Activated T-cell treated with anti-CD3 and anti-CD28 coated beads for 24 hours (primary cell): ENCODE measurements around the gene DMKN.

Source experiments
- DNase-seq: peaks from one replicate; pipeline ENCODE4 v3.0.0-alpha.2; 2020; ENCODE audit warnings: low read depth

Gene DMKN, protein sequence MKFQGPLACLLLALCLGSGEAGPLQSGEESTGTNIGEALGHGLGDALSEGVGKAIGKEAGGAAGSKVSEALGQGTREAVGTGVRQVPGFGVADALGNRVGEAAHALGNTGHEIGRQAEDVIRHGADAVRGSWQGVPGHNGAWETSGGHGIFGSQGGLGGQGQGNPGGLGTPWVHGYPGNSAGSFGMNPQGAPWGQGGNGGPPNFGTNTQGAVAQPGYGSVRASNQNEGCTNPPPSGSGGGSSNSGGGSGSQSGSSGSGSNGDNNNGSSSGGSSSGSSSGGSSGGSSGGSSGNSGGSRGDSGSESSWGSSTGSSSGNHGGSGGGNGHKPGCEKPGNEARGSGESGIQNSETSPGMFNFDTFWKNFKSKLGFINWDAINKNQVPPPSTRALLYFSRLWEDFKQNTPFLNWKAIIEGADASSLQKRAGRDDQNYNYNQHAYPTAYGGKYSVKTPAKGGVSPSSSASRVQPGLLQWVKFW

DNA sequence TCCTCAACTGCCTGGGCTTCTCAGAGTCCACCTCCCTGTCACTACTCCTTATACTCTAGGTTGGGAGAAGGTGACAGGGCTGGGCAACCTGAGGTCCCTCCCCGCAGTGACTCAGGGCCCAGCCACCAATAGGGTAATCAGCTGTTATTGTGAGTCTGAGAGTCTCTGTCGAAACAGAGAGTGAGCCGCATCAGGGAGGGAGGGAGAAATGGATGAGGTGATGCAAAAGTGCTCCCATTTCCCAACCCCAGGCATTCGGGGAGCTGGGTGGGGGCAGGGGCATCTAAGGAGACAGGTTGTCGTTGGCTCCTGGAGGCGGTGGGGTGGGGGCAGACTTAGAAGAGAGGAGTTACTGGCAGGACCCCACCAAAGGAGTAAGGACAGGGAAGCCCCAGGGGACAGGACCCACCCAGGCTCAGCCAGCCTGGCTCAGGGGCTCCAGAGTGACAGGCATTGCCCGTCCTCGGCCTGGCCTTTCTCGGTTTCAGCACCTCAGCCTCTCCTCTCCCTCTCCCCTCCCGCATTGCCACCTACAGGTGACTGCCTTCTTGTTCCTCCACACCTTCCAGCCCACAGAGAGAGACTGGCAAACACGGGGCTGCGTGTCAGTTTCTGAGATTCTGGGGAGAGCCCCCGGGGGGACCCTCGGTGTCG lies at the start of gene DMKN:
DMKN (minus strand) TSS at position 22 of the 654 bp plus-strand sequence. CDS start 174 bp downstream, outside the sequence.
- no peak for DNase-seq

DNA sequence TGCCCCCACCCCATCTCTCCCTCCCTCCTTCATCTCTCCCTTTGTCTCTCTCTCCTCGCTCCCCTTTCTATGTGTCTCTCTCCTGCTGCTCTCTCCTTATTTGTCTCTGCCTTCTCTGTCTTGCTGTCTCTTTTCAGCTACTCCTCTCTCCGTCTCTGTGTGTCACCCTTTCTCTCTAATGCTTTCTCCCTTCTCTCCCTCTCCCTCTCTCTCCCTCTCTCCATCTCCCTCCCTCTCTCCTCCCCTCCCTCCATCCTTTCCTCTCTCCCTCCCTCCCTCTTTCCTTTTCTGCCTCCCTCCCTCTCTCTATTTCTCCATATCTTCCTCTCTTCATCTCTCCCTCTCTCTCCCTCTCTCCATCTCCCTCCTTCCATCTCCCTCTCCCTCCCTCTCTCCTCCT lies 49.3 kb upstream of the DMKN start:
- DNase-seq, result no peak

DNA sequence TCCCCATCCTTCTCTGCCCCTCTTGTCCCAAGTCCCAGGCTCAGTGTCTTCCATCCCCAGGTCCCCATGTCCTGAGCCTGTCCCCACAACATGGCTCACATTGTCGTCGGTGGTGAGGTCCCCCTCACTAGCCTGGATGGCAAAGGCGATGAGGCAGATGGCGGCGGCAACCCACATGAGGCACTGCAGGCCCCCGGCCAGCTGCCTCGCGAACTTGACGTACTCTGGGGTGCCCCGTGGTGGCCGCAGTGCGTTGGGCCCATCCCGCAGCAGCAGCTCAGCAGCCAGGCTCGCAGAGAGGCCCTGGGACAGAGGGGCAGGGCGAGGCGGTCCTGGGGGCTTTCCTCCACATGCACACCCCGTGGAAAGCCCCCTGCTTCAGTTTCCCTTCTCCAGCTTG lies 48.9 kb upstream of the DMKN start:
- no peak for DNase-seq

DNA sequence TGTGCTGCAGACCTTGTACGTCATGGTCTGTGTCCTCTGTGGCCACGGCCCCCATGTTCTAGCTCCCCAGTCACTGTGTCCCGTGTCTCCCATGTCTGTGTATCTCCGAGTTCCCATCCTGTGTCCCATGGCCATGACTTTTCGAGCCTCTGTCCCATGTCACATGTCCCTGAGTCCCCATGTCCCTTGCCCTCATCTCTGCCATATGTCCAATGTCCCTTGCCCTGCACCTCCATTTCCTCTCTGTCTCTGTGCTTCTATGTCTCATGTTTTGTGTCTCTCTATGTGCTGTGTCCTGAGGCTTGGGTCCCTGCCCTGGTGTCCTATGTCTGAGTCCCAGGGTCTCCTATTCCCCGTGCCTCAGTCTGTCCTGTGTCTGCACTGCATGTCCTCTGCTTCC lies 48.0 kb upstream of the DMKN start:
- no peak for DNase-seq

DNA sequence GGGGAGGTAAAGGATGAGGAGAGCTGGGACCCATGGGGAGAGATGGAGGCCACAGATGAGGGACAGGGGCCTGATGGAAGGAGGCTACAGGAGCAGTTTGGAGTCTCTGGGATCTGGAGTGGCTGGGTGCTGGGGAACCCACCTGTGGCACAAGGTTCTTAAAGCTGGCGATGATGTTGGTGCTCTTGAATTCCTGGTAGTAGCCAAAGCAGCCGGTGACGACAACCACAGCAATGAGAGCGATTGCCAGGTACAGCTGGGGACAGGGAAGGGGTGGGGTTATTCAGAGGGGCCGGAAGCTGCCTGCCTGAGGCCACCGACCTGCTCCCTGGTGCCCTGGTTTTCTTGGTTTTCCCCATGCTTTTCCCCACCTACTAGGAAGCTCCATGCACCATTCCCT lies 47.2 kb upstream of the DMKN start:
- DNase-seq, result no peak

DNA sequence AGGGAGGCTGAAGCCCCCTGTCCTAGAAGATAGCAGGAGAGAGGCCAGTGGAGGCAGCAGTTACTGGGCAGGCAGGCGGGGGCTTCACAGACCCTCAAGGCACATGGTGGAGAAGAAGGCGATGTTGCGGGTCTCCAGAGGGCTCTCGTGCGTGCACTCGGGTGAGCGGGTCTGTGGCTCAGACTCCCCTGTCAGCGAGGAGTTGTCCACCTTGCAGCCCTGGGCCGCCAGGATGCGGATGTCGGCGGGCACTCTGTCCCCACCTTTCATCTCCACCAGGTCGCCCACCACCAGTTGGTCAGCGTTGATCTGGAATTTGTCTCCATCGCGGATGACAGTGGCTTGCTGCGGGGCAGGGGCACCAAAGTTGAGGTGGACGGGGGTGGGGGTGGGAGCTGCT lies 46.8 kb upstream of the DMKN start:
- no peak for DNase-seq

DNA sequence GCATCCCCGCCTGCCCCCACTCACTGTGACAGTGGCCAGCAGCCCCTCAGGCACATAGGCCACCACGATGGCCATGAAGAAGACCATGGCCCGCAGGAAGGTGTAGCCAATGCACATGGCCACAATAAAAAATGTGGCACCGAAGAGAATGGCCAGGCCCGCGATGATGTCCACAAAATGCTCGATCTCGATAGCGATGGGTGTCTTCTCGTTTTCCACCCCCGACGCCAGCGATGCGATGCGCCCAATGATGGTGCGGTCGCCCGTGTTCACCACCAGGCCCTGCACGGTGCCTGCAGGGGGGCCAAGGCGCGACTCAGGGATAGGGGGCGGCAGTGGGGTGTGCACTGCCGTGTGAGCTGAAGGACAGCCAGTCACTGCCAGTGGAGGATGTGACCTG lies 46.3 kb upstream of the DMKN start:
- no peak for DNase-seq

DNA sequence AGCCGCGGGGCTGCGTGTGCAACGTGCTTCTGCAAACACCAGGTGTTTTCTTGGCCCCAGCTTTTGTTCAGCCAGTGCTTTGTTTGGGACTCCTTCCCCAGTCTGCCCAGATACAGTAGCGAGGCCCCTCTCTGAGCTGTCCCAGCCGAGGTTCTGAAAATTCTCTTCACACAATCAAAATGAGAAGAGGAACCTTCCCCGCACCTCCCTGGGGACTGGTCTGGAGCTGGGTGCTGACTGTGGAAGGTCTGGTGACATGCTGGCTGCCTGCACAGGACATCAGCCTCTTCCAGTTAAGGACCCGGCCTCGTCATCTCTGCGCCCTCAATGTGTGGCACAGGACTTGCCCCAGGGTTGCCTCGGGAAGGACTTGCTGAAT lies 45.8 kb upstream of the DMKN start:
- DNase-seq, result no peak

DNA sequence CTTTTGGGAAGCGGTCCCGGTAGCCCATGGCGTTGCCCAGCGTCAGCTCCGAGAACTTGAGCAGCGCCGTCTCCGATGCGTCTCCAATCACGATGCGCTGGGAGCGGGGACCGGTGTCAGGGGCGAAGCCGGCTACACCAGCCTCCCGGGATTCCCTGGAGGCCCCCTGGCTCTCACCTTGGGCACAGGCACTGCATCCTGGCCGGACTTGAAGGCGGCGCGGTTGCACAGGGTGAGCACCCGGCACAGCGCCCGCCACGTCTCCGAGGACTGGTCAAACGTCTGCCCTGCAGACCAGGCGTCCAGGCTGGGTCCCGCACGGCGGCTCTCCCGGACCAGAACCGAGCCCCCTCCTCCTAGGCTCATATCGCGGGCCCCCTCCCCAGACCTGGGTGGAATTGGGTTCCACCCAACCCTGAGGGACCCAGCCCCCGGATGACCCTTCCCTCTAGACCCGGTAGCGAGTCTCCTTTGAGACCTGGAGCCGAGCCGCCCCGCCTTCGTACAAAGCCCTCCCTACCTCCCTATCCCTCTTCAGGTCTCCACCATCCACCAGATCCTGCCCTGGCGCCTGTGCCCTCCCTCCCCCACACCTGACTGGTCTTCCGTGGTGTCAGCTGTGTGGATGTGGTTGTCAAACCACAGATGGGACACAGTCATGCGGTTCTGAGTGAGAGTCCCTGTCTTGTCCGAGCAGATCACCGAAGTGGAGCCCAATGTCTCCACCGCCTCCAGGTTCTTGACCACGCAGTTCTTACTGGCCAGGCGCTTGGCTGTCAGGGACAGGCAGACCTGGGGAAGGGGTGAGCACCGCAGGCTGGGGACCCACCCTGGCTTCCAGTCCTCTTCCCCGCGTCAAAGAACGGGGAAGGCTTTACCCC lies 45.2 kb upstream of the DMKN start:
- no peak for DNase-seq

DNA sequence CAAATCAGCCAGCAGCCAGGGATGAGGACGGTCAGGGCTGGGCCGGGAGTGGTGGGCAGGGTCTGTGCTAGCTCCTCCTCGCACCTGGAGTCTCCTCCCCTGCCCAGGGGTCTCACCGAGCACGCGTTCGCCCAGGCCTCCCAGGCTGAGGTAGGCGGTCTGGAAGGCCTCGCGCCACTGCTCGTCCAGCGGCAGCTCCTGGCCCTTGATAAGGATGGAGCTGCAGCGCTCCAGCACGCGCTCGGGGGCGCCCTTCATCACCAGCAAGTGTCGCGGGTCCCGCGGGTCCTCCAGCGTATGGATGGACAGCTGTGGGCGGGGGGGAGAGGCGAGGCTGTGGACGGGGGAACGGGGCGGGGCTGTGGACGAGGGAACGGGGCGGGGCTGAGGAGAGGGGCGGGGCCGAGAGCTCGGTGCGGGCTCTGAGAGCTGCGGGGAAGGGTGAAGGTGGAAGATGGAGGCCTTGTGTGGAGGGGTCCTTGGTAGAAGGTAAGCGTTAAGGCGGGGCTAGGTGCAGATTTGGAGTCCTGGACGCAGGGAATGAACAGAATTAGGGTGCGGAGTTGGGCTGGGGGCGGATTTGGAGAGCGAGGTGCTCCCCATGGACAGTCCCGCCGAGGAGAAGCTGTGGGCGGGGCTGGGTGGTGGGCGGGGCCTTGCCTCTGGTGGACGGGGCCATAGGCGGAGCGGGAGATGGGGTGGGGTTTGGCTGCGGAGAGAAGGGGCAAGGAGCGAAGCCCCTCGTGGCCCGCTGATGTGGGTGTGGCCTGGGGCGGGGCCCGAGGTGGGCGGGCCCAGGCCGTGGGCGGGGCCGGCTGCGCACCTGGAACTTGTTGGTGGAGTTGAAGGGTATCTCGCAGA lies 44.3 kb upstream of the DMKN start:
- peak; percentile 45 for DNase-seq

DNA sequence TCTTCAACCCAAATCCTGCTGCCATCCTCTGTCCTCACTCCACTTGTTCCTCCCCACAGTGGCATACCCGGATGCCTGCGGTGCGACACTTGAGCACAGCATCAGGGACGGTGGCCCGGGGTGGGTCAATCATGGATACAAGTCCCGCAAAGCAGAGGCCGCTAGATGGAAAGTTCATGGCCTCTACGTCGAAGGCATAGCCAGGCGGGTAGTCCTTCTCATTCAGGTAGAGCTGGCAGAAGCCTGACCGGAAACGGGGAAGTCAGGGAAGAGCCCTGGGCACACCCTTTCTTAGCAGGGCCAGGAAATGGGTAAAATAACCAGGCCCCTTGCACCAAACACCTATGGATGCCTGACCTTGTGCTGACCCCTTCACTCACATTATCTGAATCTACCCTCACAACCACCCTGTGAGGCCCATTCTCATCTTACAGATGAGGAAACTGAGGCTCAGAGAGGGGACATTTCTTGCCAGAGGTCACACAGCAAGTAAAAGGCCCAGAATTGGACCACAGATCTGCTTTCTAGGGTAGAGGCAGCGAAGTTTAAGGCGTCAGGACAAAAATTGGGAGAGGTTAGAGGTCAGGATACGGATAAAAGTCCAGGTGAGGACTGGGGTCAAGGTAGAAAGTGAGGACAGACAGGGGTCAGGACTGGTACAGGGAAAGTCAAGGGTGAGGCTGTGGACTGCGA lies 43.5 kb upstream of the DMKN start:
- no peak for DNase-seq

DNA sequence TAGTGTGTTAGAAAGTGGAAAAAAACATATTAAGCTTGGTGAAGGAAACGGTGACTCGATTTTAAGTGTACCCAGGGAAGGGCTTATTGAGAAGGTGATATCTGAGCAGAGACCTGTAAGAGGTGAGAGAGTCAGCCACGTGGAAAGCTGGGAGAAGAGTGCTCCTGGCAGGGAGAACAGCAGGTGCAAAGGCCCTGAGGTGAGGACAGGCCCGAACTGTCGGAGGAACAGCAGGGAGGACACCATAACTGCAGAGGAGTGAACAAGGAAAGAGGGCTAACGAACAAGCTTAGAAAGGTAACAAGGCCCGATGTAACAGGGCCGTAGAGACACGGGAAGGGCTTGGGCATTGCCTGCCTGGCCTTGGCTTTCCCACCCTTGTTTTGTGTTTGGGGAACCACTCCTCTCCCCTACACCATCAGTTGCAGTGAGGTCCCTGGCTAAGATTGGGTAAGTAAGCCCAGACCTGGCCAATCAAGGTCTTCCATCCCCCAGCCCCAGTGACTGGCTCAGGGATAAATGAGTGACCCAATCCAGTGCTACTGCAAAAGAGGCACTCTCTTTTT lies 42.7 kb upstream of the DMKN start:
- DNase-seq, result no peak

DNA sequence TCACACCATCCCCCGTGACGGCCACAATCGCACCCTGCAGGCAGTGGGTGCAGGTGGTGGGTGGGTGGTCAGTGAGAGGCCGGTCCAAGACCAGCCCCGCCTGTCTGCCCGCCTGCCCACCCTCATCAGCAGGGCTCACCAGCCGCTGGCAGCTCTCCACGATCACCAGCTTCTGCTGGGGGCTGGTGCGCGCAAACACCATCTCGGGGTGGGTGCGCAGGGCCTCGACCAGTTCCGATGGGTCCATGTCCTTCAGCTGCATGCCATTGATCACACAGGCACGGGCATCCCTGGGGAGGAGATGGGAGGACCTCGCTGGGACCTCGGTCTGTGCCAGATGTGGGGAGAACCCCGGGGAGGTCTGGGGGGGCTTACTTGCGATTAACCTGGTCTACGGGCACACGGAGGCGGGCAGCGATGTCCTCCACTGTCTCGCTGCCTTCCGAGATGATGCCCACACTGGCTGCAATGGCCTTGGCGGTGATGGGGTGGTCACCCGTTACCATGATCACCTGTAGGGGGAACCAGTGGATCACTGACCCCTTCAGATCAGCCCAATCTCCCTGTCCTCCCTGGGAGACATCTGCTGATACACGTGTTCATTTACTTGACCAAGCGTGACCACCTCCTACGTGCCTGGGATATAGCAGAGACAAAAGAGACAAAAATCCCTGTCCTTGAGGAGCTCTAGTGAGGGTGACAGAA lies 42.0 kb upstream of the DMKN start:
- DNase-seq, result no peak

DNA sequence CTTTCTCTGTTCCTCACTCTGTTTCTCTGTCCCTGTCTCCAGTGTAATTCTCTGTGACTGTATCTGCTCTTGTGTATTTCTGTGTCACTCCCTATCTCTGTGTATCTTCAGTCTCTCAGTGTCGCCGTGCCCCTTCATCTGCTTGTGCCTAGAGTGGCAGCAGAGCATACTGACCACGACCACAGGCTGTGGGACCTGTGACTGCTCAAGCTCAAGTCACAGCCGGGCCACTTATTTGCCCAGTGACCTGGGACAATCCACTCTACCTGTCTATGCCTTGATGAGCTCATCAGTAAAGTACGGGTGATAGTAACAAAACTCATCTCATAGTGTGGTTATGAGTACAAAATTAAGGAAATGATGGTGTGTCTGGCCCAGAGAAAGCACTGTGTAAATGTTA lies 40.6 kb upstream of the DMKN start:
- DNase-seq, result no peak

DNA sequence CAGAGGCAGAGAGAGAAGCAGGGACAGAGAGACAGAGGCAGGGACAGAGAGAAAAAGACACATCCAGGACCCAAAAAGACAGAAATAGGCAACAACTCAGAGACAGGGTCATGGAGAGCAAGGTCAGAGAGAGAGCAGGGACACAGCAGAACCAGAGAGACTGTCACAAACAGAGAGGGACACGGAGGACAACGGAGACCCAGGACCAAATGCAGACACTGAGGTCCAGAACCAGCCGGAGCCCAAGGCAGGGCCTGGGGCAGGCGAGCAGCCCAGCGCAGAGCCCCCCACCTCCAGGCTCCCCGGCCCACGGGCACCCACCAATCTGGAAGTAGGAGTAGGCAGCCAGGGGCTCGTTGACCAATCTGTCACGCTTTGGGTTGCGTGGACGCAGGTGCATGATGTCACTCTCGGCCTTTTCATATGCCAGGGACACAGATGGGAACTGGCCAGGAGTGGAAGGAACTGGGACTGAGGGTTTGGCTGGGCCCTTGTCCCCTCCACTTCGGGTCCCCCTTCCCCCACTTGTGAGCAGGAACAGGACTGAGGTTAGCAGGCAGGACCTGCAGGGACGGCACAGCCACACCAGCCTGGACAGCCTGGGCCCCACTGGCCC lies 40.0 kb upstream of the DMKN start:
- no peak for DNase-seq

DNA sequence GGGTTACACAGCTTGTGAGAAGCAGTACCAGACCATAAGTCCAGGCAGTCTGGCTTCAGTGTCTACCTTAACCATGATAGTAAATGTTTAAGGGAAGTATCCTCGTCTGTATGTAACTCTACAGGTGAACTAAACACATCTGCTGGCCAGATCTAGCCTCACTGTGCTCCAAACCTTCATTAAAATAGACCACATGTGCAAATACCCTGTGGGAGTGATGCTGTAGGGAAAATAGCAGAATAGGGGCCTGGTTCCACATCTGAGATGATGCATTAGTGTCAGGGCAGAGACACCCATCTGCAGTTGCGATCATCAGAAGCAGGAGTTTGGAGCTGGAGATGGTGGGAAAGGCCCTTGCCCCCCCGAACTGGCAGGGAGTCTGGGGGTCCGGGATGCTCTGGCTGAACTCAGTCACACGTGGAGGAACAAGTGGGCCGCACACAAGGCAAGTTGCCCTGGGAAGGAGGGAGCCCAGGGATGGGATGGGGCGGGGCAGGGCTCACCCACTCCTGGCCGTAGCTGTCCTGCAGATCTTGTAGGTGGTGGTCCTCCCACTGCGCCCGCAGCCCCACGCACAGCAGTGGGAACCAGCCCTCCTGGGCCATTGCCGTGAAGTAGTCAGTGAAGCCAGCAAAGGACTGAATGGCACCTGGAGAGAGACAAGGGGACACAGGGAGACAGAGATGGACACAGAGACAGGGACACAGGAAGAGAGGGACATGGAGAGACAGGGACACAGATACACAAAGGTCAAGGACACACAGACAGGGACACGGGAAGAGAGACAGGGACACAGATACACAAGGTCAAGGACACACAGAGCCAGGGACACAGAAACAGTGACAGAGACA lies 39.3 kb upstream of the DMKN start:
- DNase-seq, result no peak

DNA sequence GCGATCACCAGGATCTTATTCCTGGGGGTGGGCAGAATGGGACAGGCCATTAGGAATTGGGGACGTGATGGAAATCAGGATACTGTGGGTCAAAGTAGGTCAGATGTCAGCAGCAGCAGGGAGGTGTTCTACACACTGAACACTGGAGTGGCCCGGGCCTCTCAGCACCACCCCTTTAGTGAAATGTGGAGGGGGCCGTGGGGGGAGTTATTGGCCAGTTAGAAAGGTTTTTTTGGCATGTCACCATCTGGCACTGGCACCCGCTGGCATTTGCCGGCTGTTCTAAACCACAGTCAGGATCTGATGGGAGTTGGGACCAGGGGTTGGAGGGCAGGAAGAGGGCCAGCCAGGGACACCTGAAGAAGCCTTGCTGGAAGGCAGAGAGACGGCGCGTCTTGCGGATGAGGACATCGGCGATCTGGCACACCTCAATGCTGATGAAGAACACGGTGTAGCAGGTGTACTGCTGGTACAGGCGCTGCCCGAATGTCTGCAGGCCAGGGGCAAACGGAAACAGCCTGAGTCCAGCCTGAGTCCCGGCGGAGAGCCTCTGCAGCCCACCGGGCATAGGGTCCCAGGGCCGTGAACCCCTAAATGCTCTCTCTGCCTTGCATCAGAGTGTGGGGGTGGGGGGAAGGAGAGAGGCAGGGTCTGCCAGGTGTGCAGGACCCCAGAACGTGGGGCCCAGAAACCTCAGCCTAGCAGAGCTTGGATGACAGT lies 37.8 kb upstream of the DMKN start:
- no peak for DNase-seq
